ENCODE results near the gene CENPT.

The CENPT gene

DNA sequence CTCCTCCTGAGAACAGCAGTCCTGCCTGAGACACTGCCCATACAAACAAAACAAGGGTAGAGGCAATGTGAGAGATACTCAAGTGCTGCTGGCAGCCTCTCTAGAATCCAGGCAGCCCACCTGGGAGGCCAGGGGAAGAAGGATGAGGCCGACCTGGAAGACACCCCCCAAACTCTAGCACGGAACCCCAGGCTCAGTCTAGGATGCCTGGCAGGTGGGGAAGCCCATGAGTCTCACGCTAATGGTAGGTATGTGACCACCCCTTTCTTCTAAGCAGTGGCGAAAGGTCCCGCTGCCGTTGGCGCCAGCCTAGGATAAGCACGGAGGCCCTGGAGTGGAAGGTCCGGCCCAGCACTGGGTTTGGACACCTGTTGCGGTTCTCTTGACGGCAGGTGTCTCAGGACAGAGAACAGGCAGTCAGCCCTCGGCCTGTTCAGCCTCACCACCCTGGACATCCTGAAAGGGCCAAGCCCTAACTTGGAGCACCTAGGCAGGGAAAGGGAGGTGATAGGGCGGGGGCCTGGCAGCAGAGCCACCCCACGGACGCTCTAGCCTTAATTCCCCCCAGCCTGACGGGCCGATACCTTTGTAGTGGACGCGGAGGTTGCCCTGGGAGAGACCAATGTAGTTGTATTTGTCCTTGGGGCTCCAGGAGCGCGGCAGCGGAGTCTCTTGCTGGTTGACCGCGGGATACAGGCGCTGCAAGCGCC, 41.6 kb downstream of the CENPT start:
- DNase-seq, result no peak

DNA sequence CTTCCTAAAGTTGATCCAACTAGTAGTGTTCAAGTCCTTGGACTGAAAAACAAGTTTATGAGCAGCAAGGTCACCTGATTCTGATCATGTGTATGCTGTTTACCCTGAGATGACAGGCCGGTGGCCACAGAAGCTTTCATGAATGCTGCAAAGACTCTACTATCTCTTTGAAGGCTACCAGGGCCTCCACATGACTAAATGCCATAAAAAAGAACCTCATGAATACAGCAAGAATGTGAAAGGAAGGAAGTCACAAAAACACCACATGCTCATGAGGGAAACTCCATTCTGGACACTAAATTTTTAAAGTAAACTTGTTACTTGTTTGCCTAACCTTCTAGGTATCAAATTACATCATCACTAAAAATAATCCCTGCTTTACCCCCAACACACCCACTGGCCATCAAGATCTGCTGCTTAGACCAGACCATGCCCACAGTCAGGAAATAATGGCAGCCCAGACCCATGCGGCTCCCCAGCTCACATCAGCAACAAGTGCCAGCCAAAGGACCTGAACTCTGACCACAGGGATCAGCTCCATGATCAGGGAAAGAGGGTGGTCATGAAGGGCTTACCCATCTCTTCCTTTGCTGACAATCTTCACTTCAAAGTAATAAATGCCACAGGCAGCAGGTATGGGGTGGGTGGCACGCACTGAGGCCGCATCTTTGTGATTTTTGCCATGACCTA, 42.5 kb downstream of the CENPT start:
- no peak for DNase-seq

DNA sequence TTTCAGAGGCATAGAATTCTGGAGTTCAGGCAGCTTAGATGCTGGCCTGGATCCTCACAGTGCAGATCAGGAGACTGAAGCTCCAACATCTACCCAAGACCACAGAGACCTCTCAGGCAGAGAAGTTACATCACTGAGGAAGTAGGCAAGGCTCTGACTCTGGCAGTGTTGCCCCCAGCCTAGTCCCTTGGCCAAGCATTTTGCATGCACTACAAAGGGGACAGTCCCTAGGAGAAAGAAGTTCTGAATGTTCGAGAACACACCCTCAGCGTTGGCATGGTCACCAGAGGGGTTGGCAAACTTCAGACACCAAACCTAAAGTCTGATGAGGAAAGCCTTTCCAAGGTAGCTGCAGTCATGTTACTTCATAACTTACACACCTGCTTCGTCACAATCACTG, 43.6 kb downstream of the CENPT start:
- no peak for DNase-seq

DNA sequence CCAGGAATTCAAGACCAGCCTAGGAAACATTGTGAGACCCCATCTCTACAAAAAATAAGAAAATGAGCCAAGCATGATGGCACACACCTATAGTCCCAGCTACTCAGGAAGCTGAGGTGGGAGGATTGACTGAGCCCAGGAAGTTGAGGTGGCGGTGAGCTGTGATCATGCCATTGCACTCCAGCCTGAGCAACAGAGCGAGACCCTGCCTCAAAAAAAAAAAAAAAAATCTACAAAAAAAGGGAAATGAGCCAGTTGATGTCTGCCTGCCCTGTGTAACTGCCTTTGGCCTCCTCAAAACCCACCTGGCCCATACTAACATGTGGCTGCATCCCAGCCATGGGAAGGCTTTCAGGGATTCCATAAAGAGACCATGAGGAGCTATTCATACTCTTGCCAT, 45.6 kb downstream of the CENPT start:
- no peak for DNase-seq

DNA sequence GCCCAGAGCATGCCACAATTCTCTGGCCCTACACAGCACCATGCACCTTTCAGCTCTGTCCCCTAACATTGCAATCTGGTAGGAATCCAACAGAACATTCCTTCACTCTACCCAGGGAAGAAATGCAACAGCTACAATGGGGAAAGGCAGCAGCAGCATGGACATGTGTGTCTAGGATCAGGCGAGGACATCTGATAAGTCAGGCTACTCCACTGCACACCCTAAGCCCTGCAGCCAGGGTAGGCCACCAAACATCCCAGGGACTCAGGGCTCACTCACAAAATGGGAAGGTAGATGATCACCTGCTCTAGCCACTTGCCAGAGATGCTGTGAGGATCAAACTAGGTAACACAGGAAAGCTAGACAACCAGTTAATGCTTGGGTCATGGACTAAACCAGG, 46.3 kb downstream of the CENPT start:
- DNase-seq, result no peak

DNA sequence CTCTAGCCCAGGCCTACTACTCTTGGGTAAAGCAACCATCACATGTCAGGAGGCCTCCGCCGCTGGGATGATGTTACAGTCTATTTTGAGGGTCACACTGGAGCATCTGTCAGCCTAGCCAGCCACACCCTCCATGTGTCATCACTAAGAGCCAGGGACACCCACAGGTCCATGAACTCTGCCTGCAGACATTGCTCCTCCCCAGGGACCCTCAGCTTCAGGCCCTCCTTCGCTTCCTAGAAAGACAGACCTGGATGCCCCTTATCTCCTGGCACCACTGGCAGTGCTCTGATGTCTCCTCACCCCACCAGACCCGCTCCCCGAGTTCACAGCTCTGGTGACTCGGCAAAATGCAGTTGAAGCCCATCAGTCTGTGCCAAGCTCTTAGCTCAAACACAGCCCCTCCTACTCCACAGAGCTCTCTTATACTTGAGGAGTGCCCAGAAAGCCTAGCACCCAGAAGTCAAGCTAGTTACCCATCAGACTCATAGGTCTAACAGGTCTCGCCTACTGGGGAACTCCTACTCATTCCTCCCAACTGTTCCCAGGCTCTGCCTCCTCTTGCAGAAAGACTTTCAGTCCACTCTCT, 47.1 kb downstream of the CENPT start:
- DNase-seq, result no peak

DNA sequence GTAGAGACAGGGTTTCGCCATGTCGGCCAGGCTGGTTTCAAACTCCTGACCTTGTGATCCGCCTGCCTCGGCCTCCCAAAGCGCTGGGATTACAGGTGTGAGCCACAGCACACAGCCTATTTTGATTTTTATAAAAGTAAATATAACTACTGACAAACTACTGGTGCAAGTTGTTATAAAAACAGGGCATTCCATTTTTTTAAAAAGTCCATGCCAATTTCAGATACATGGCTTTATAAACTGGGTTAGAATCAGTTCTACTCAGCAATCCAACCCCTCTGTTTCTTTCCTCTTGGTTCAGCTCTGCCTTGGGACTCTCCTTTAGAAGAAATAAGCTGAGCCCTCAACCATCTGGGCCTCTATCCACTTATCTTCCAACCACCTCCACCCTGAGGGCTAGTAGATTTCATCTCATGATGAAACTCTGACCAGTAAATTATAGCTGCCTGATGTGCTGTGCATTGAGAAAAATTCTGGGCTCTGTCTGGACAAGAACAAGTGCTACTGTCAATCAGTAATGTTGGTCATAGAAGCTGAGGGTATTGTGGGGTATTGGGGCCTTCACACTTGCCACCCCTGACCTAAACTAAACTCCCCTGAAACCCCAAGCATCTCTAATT, 51.3 kb downstream of the CENPT start:
- DNase-seq, result no peak

DNA sequence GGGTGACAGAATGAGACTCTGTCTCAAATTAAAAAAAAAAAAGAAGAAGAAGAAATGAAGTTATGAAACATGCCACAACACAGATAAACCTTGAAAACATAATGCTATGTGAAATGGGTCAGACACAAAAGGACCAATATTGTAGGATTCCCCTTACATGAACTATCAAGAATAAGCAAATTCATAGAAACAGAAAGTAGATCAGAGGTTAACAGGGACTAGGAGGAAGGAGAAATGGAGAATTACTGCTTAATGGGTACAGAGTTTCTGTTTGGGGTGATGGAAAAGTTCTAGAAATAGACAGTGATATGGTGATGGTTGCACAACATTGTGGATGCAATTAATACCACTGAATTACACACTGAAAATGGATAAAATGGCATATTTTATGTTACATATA, 57.4 kb downstream of the CENPT start:
- no peak for DNase-seq

DNA sequence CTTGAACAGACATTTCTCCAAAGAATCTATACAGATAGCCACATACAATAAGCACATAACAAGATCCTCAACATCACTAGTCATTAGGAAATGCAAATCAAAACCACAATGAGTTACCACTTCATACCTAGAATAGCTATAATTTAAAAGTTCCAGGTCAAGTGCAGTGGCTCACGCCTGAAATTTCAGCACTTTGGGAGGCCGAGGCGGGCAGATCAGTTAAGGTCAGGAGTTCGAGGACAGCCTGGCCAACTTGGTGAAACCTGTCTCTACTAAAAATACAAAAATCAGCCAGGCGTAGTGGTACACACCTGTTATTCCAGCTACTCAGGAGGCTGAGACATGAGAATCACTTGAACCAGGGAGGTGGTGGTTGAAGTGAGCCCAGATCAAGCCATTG, 61.0 kb downstream of the CENPT start:
- no peak for DNase-seq

DNA sequence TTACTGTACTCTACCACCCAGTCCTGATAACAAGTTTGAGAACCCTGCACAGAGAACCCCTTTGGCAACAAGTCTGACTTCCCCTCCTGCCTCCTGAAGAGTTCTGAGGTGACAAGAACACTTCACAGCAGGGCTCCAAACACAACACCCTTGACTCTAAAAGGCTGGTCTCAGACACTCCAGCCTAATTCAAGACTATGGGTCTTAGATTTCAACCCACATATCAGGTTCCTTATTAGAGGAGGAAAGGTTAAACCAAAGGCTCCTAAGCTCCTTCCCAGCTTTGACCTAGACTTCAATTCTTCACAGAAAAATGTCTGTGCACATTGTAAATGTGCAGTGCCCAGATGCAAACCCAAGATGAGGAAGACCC, 64.2 kb downstream of the CENPT start:
- DNase-seq, result no peak

DNA sequence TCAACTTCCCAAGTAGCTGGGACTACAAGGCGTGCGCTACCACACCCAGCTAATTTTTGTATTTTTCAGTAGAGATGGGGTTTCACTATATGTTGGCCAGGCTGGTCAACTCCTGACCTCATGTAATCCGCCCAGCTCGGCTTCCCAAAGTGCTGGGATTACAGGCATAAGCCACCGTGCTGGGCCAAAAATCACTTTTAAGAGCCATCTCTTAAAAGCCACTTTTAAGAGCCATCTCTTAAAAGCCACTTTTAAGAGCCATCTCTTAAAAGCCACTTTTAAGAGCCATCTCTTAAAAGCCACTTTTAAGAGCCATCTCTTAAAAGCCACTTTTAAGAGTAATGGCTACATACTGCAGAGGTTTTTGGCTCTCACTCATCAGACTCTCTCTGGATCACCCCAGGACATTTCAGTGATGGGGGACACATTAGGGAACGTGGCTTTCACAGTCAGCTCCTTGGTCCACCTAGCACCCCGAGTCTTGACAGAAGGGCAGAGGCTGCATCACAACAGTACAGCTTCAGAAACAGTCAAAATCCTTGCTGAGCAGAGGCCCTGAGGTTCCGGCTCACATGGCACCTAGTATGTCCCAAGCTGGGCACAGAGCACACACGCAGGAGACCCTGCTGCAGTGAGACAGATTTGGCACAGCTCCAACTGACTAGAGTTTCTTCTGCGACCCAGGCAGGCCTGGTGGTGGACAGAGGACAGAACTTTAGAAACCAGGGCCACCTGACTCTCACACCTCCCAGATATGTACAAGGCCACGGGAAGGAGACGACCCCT, 64.7 kb downstream of the CENPT start:
- no peak for DNase-seq

DNA sequence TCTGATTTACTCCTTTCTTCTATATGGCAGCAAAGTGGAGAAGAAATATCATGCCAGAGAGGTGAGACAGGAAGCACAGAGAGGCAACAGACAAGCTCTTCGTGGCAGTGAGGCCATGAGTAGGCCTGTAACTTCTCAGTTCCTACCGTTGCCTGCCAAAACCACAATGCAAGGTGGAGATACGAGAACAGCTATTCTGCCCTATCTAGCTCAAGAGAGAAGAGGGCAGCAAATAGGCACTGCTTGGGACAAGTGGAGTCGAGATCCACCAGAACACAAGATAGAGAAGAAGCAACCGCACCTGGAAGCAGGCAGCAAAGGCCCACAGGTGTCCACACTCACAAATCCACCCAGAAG, 66.0 kb downstream of the CENPT start:
- no peak for DNase-seq

DNA sequence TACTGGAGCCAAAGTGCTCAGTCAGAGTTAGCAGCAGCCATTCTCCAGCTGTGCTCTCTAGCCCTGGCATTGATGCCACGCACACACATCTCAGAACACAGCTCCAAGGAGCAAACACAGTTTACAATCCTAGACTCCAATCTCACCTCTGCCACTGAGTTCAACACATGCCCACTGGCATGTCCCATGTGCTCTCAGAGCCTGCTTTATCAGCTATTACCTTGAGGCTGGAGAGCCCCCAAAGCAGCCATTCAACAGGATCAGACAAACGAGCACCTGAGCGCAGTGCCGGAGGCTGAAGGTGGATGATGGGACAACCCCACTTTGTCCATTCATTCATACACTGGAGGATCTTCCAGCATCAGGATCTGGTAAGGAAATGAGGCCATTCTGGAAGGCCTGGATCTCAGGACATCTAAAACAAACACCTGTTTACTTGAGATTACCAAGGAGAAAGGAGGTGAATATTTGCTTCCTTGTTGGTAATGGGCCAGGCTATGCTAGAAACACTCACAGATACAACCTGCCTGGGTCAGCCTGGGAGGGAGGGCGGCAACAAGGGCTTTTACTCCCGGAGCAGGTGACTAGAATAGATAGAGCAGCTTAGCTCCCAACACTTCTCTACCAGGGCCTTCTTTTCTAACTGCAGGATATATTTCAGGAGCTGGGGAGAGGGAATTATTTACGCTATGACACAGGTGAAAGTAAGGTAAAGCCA, 66.5 kb downstream of the CENPT start:
- DNase-seq, result no peak

DNA sequence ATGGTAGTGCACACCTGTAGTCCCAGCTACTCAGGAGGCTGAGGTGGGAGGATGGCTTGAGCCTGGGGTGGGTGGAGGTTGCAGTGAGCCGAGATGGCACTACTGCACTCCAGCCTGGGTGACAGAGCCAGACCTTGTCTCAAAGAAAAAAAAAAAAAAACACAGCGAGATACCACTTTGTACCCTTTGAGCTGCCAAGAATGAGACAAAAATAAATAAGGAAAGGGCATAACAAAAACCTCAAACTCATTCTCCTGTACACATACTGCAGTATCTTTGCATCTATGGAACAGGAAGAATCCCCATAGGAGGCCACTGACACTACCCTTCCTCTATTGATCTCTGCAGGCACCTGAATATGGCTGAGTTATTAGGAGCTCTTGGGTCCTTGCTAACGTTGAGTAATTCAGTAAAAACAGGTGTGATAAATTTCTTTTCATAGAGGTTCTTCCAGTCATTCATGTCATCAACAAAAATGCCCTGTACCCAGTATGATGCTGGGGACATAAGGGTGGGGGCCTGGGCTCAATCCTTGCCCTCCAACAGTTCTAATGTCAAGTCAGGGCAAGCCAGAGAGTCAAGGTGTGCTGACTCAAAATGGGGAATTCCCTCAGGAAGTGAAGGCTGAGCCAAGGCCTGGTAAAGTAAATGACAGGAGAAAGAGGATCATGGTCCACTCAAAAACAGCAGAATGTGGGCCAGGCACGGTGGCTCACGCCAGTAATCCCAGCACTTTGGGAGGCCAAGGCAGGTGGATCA, 68.1 kb downstream of the CENPT start:
- no peak for DNase-seq

Data from fibroblast of skin of right quadriceps (primary cell).